VCaP (cell line): ENCODE measurements around the gene USH2A.

Source experiments
- H3K27ac ChIP-seq: fragments of 450-650 bp; 2 replicates; pipeline ENCODE4 v1.5.1; 2017
- CTCF ChIP-seq: fragments of 450-650 bp; conservative IDR thresholded peaks from 2 replicates; pipeline ENCODE4 v1.5.1; 2017; ENCODE audit warnings: mild to moderate bottlenecking, moderate library complexity

USH2A gene

DNA sequence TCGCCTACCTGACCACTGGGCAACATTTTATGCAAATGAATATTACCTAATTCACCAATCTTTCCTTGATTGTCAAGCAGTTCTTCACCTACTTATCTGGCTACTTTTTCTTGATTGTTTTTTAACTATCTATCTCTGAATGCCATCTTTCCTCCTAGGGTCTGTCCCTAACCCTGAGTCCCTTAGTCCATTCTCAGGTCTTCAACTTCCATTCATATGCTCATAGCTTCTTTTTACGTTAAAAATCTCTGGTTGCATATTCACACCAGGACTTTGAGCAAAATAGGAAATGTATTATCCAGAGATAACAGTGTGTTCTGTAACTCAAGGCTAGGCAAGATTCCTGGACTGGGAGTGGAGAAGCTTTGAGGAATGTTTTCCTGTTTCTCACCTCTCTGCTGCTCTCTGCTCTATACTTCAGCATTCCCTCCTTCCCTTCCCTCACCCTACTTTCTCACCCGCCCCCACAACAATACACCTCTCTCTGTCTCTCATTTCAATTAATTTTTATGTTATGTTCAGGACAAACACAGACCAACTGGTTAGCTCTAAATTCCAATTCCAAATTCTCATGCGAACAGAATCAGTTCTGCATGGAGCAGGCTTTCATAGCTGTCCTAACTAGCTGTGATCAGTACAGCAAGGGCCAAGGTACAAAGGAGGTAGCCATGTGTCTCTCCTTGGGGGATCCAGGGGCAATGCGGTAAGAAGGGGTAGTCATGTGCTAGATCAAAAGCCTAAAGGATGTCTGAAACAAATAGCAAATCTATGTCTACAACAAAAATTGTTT is 278.4 kb downstream of the USH2A start:
- TF ChIP-seq CTCF, result no peak
- H3K27ac ChIP-seq, result no peak overlapping the region

GRCh38 chr1:216142921-216143320 is 280.3 kb downstream of the USH2A start:
- TF ChIP-seq CTCF, result no peak
- H3K27ac ChIP-seq, result no peak overlapping the region

- no peak for TF ChIP-seq CTCF
- no peak overlapping the region for H3K27ac ChIP-seq
These were observed 282.3 kb downstream of the USH2A start for GRCh38 chr1:216140730-216141524.

DNA sequence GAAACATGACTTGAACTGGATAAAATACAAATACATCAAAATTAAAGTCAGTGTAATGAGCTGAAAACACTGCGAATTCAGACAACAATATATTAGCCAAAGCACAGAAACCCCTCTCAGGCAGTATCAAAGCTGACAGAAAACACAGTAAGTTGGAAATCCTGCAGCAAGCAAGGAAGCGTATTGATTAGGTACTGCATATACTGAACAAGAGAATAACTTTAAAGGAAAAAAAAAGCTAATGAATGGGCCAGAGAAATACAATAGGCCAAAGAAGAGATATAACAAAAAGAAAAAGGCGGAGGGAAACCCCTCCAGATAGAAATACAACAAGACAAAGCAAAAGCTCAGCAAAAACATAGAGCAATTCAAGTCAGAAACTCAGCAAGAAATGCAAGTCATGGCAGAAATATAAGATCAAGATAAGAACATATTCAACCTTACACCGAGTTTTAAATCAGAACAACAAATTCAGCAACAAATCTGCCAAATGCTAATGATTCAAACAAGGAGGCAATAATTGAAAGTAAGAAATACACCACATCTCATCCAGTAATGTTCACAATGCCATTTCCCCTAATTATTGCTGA is 299.0 kb downstream of the USH2A start:
- TF ChIP-seq CTCF, result no peak
- no peak overlapping the region for H3K27ac ChIP-seq

- no peak overlapping the region for H3K27ac ChIP-seq
- no peak for TF ChIP-seq CTCF
These were observed 299.6 kb downstream of the USH2A start for GRCh38 chr1:216123446-216124191.

DNA sequence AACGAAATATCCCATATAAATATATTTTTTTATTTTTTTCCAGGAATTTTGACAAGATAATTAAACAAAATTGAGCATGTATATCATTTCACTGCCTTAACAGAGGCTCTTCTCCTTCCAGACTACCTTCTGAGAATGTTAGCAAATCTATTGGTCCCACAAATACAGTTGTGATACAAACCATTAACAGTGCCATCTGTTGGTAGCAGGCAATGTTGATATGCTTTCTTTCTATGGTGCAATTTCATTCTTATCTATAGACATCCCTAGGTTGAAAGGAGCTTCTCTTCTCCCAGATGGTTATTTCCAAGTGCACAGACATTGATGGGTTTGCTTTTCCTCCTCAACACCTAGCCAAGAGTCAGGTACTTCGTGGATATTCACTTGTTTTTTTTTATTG is 303.6 kb downstream of the USH2A start:
- no peak overlapping the region for H3K27ac ChIP-seq
- peak; percentile 79 for TF ChIP-seq CTCF

DNA sequence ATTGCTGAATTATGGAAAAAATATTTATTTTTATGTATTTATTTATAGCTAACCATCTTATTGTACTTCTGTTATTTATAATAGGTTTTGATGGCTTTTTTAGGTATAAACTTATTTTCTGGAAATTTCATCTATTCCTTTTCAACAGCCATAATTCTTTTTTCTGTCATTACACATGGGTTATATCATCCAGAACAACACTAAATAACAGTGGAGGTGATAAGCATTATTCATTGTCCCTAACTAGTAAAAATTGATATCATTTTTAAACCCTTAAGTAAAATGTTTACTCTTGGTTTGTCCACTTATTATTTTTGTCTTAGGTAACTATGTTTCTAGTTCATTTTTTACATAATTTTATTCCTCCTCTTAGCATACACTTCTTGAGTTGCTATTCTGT is 309.1 kb downstream of the USH2A start:
- H3K27ac ChIP-seq, result no peak overlapping the region
- no peak for TF ChIP-seq CTCF
